Bronchial epithelial cell (primary cell): Measurements from ENCODE around the gene MRTFB. TPM values are rescaled to one million over a fixed set of nuclear protein-coding genes. Genes with fewer than 3 reads are reported as not detected.
A peak's percentile ranks its signal among the peaks of the same experiment; 100 is the strongest.
"Not testable (repeated sequence)": the region's sequence is repeated elsewhere in the genome, so short reads cannot be mapped to it uniquely, and the experiment has no call there.

Experiments used
- DNase-seq: peaks from one replicate; pipeline ENCODE4 v3.0.0-alpha.2; 2010; ENCODE audit warnings: low read depth
- FAIRE-seq: peaks from 2 replicates; lab custom pipeline; 2011; peaks lifted over from hg19 to GRCh38; lab: Jason Lieb, UNC
- H3K27me3 ChIP-seq: 2 replicates; pipeline ENCODE4 v1.5.1; 2011; ENCODE audit warnings: low read length; ENCODE audit not compliant: control insufficient read depth, insufficient read depth
- H3K36me3 ChIP-seq: 2 replicates; pipeline ENCODE4 v1.5.1; 2011; ENCODE audit warnings: low read length; ENCODE audit not compliant: control insufficient read depth, insufficient read depth
- H3K4me3 ChIP-seq: 2 replicates; pipeline ENCODE4 v1.5.1; 2011; ENCODE audit warnings: mild to moderate bottlenecking, low read depth, low read length, control low read depth
- CTCF ChIP-seq: IDR thresholded peaks from 2 replicates; pipeline ENCODE4 v1.5.1; 2011; ENCODE audit warnings: mild to moderate bottlenecking, moderate library complexity, low read length, control low read depth, inconsistent platforms; ENCODE audit not compliant: insufficient read depth, severe bottlenecking
- total RNA-seq: library from RNA; depleted of rRNA; stranded (reverse); fragments of >200 nt; gene quantifications from 2 replicates; pipeline ENCODE4 v1.2.1, GENCODE V29; 2014

MRTFB gene
- total RNA-seq, 1 donor from 2014 or later: 6.8 TPM

DNA sequence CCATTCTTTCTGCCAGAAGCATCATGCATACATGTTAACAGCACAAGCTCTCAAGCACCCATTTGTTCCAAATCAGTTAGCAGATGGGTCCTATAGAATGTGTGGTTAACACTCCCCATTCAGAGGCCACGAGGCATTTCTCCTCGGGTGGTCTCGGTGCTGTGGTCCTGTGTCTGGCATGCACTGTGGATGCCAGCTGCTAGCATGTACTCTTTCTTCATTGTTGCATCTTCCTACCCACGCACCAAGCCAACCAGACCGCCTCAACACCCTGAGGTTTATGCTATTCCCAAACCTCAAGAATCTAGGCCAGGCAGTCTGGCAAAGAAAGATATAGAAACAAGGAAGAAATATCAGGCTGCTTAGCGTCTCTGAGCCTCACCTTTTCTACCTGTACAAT, 27.8 kb upstream of the MRTFB start:
- peak; percentile 47 for FAIRE-seq
- no peak for TF ChIP-seq CTCF
- Histone ChIP-seq H3K4me3 (no peak overlapping the region), H3K36me3 (no peaks in the 10 kb centered on the region), H3K27me3 (no peaks in the 10 kb centered on the region)
- no peak for DNase-seq

DNA sequence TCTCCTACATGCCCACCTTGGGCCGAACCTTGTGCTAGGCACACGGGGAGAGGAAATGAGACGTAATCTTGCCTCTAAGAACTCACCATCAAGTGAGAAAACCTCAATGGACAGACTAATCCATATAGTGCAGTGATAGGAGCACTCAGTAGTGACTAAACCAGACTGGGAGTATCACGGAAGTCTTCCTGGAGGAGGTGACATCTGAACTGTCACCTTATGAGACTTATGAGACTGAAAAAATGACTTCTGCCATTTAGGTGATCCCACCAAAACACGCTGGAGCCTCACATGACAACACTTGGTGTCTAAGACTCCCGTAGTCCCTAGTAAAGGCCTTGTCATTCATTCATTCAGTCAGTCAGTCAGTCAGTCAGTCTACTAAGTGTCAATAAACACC, 27.3 kb upstream of the MRTFB start:
- no peak overlapping the region for H3K4me3 ChIP-seq
- FAIRE-seq: no peak
- no peaks in the 10 kb centered on the region for H3K36me3 ChIP-seq
- no peak for TF ChIP-seq CTCF
- no peaks in the 10 kb centered on the region for H3K27me3 ChIP-seq
- DNase-seq: no peak

GRCh38 chr16:14047121-14047859, 23.8 kb upstream of the MRTFB start:
- DNase-seq, H3K4me3 ChIP-seq, H3K27me3 ChIP-seq, H3K36me3 ChIP-seq, FAIRE-seq: not testable (repeated sequence)

GRCh38 chr16:14050291-14051027, 20.7 kb upstream of the MRTFB start:
- no peak for TF ChIP-seq CTCF
- FAIRE-seq (no peak), DNase-seq (peak; percentile 77)

DNA sequence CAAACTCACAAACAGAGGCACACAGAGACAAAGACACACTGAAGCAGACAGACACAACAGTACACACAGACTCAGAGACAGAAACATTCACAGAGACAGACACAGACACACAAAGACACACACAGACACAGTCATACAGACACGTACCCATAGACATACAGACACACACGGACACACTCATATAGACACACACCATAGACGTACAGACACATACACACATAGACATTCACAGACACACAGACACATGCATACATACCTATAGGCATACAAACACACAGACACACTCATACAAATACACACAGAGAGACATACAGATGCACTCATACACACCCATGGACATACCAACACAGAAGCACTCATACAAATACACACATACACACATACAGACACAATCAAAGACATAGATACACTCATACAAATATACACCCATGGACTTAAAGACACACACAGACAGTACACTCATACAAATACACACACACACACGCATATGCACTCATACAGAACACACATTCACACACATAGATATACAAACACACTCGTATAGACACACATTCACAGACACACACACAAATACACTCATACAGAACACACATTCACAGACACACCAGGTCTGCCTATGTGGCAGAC, 19.9 kb upstream of the MRTFB start:
- Histone ChIP-seq H3K36me3 (no peaks in the 10 kb centered on the region), H3K4me3 (no peak overlapping the region), H3K27me3 (no peaks in the 10 kb centered on the region)
- DNase-seq (no peak), FAIRE-seq (no peak)
- TF ChIP-seq CTCF: no peak

More at GRCh38 chr16:14050291-14051027, 20.7 kb upstream of the MRTFB start:
- H3K27me3 ChIP-seq: no peaks in the 10 kb centered on the region
- no peak overlapping the region for H3K4me3 ChIP-seq
- no peaks in the 10 kb centered on the region for H3K36me3 ChIP-seq

DNA sequence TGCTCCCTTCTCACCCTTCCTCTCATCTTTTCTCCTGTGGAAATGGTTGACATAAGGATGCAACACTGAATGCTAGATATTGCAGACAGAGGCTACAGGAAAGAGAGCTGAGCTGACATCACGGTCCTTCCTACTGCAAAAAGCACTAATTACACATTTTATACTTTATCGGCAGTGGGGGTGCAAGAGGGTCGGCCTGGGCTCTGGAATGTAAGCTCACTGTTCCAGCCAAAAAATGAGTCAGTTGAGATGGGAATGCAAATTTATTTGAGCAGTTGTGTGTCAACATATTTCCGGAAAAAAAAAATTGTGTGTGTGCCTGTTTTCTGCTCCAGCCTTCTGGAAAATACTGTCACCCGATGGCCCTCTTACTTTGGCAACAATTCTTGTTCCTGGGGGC, 14.1 kb upstream of the MRTFB start:
- H3K36me3 ChIP-seq: no peaks in the 10 kb centered on the region
- DNase-seq (peak; percentile 15), FAIRE-seq (no peak)
- H3K27me3 ChIP-seq: no peaks in the 10 kb centered on the region
- TF ChIP-seq CTCF: no peak
- no peak overlapping the region for H3K4me3 ChIP-seq
